K562 (cell line): ENCODE data around the gene AHCYL2. TPM values are rescaled to one million over a fixed set of nuclear protein-coding genes. Genes with fewer than 3 reads are reported as not detected.

Experiments used
- CHCHD3 ChIP-seq: fragments of 250-450 bp; sonication (Bioruptor Pico); IDR thresholded peaks from 2 replicates; pipeline ENCODE4 v2.1.2; 2022; ENCODE audit warnings: mild to moderate bottlenecking
- EP300 ChIP-seq: IDR thresholded peaks from 2 replicates; pipeline ENCODE4 v1.6.1; 2012; ENCODE audit warnings: low read length, improper control_type of control experiment
- HDGF ChIP-seq: fragments of 450-650 bp; IDR thresholded peaks from 2 replicates; pipeline ENCODE4 v1.6.1; 2016
- HNRNPK ChIP-seq: fragments of 200-400 bp; formaldehyde crosslinking; IDR thresholded peaks from one replicate; pipeline ENCODE4 v1.6.1; 2018; ENCODE audit warnings: mild to moderate bottlenecking, low read depth, low read length; ENCODE audit not compliant: poor library complexity, severe bottlenecking
- HNRNPLL ChIP-seq: fragments of 200-400 bp; formaldehyde crosslinking; IDR thresholded peaks from 2 replicates; pipeline ENCODE4 v1.6.1; 2017; ENCODE audit warnings: low read length, low read depth, mild to moderate bottlenecking; ENCODE audit not compliant: poor library complexity, severe bottlenecking
- MAFF ChIP-seq: IDR thresholded peaks from 2 replicates; pipeline ENCODE4 v1.6.1; 2012; ENCODE audit warnings: low read length, improper control_type of control experiment
- MEF2A ChIP-seq: IDR thresholded peaks from 2 replicates; pipeline ENCODE4 v1.6.1; 2011; ENCODE audit warnings: low read depth, mild to moderate bottlenecking, low read length, moderate library complexity; ENCODE audit not compliant: control insufficient read depth
- NFATC3 ChIP-seq: fragments of 450-650 bp; IDR thresholded peaks from 2 replicates; pipeline ENCODE4 v1.6.1; 2017; ENCODE audit warnings: mild to moderate bottlenecking
- PYGO2 ChIP-seq: fragments of 450-650 bp; IDR thresholded peaks from 2 replicates; pipeline ENCODE4 v1.6.1; 2016; ENCODE audit warnings: mild to moderate bottlenecking, missing genetic modification characterization, moderate library complexity, missing compliant biosample characterization
- SRSF7 ChIP-seq: fragments of 200-400 bp; formaldehyde crosslinking; optimal IDR thresholded peaks from 2 replicates; pipeline ENCODE3; 2017; ENCODE audit warnings: mild to moderate bottlenecking, low read depth, low read length
- STAT5A ChIP-seq: IDR thresholded peaks from 2 replicates; pipeline ENCODE4 v1.6.1; 2012; ENCODE audit warnings: low read length, inconsistent platforms, borderline replicate concordance
- ZNF133 ChIP-seq: fragments of 250-450 bp; sonication (Bioruptor Pico); IDR thresholded peaks from 2 replicates; pipeline ENCODE4 v1.4.0; 2020; ENCODE audit warnings: mild to moderate bottlenecking
- polyA plus RNA-seq, 8 experiments: library from polyadenylated mRNA; depleted of rRNA in 4 of 8; stranded (reverse) in 5 of 8; unstranded in 3 of 8; fragments of >200 nt; fragmentation: Nextera tagmentation in 2 of 8; fragmentation: Illumina TruSeq in 1 of 8; extraction: Ambion mirVana in 2 of 8; extraction: Trizol in 1 of 8; gene quantifications; 2 replicates each; pipeline versions ENCODE4 v1.2.1 to v1.2.3, GENCODE V29; 2011 to 2014; ENCODE audit warnings: inconsistent platforms in 1 of 8, missing spikeins in 1 of 8
- total RNA-seq, 7 experiments: library from RNA; depleted of rRNA in 6 of 7; stranded (reverse); fragments of >200 nt in 6 of 7; fragmentation: Illumina TruSeq in 2 of 7; extraction: Trizol in 2 of 7; gene quantifications; 2 replicates each; pipeline versions ENCODE4 v1.2.1 to v1.2.3, GENCODE V29; 2011 to 2021; ENCODE audit warnings: low replicate concordance in 1 of 7
- TF ChIP-seq, protein P1 (sequence below), 2 experiments: fragments of 450-650 bp; conservative IDR thresholded peaks; 2 replicates each; pipeline ENCODE4 v1.6.1; 2017; ENCODE audit warnings: mild to moderate bottlenecking in 2 of 2, moderate library complexity in 2 of 2
- TF ChIP-seq, protein P2 (sequence below): fragments of 200-400 bp; formaldehyde crosslinking; IDR thresholded peaks from 2 replicates; pipeline ENCODE4 v1.6.1; 2017; ENCODE audit warnings: mild to moderate bottlenecking, low read depth, low read length, moderate library complexity
- TF ChIP-seq, protein P3 (sequence below): fragments of 450-650 bp; IDR thresholded peaks from one replicate; pipeline ENCODE4 v1.6.1; 2018; ENCODE audit warnings: mild to moderate bottlenecking, moderate library complexity; ENCODE audit not compliant: partially characterized antibody
- TF ChIP-seq, protein P4 (sequence below): sonication (generic); formaldehyde crosslinking; IDR thresholded peaks from 2 replicates; pipeline ENCODE4 v1.8.1; 2023; ENCODE audit warnings: mild to moderate bottlenecking, missing genetic modification reagents

Gene AHCYL2
- total and polyA plus RNA-seq, 9 of the 15 experiments (the other 6 are each of a cell fraction or from before 2014, with no cell fraction given): 0.93 to 10.5 (median 5.2) TPM

DNA sequence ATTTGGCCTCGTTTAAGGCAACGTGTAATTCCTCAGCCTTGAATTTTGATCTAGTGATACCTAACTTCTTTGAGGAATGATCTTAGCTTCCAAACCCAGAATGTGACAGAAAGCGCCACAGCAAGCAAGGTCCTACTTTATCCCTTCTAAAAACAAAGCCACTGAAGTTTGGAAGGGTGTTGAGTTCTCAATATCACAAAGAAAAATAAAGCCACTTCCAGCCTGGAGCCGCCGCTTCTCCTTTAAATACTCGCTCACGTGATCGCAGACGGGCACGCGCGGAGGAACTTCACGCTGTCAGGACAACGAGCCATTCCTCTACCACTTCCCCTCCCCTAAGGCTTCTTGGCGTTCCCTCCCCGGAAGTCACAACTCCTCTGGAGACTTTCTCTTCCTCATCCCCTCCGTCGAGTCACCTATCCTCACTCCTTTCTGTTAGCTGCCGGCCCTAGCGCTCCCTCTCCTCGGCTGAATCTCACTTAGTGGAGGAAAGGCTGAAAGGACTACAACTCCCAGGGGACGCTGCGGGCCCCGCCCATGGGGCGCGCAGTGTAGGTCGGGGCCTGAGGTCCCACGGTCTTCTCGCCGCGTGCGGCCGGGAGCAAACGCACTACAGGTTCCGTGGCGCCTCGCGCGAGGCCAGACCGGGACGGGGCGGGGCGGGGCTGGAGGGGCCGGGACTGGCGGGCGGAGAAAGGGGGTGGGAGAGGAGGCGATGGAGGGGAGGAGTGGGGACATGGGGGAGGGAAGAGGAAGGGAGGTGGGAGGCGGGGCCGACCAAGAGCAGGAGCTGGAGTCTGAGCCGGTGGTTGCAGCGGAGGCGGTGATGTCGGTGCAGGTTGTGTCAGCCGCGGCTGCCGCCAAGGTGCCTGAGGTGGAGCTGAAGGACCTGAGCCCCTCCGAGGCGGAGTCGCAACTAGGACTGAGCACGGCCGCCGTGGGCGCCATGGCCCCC, at the start of gene AHCYL2 (continued):
- TF ChIP-seq ZNF133 (CRISPR knock-in tag): no peak
- TF ChIP-seq, protein P1, sequence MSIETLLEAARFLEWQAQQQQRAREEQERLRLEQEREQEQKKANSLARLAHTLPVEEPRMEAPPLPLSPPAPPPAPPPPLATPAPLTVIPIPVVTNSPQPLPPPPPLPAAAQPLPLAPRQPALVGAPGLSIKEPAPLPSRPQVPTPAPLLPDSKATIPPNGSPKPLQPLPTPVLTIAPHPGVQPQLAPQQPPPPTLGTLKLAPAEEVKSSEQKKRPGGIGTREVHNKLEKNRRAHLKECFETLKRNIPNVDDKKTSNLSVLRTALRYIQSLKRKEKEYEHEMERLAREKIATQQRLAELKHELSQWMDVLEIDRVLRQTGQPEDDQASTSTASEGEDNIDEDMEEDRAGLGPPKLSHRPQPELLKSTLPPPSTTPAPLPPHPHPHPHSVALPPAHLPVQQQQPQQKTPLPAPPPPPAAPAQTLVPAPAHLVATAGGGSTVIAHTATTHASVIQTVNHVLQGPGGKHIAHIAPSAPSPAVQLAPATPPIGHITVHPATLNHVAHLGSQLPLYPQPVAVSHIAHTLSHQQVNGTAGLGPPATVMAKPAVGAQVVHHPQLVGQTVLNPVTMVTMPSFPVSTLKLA (conservative IDR thresholded peaks at IDR 0.05): peak; percentile 96 to 98
- TF ChIP-seq, protein P2, sequence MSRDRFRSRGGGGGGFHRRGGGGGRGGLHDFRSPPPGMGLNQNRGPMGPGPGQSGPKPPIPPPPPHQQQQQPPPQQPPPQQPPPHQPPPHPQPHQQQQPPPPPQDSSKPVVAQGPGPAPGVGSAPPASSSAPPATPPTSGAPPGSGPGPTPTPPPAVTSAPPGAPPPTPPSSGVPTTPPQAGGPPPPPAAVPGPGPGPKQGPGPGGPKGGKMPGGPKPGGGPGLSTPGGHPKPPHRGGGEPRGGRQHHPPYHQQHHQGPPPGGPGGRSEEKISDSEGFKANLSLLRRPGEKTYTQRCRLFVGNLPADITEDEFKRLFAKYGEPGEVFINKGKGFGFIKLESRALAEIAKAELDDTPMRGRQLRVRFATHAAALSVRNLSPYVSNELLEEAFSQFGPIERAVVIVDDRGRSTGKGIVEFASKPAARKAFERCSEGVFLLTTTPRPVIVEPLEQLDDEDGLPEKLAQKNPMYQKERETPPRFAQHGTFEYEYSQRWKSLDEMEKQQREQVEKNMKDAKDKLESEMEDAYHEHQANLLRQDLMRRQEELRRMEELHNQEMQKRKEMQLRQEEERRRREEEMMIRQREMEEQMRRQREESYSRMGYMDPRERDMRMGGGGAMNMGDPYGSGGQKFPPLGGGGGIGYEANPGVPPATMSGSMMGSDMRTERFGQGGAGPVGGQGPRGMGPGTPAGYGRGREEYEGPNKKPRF: no peak
- TF ChIP-seq SRSF7: no peak
- TF ChIP-seq HDGF: no peak; the same call in 1 of the 2 replicates
- no peak for TF ChIP-seq MEF2A
- TF ChIP-seq STAT5A: peak; percentile 27; the same call in 1 of the 2 replicates
- no peak for TF ChIP-seq PYGO2
- TF ChIP-seq EP300: no peak; the same call in 1 of the 2 replicates
- no peak; the same call in 1 of the 2 replicates for TF ChIP-seq NFATC3
- TF ChIP-seq, protein P3, sequence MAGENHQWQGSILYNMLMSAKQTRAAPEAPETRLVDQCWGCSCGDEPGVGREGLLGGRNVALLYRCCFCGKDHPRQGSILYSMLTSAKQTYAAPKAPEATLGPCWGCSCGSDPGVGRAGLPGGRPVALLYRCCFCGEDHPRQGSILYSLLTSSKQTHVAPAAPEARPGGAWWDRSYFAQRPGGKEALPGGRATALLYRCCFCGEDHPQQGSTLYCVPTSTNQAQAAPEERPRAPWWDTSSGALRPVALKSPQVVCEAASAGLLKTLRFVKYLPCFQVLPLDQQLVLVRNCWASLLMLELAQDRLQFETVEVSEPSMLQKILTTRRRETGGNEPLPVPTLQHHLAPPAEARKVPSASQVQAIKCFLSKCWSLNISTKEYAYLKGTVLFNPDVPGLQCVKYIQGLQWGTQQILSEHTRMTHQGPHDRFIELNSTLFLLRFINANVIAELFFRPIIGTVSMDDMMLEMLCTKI: no peak
- TF ChIP-seq MAFF: no peak
- TF ChIP-seq, protein P4, sequence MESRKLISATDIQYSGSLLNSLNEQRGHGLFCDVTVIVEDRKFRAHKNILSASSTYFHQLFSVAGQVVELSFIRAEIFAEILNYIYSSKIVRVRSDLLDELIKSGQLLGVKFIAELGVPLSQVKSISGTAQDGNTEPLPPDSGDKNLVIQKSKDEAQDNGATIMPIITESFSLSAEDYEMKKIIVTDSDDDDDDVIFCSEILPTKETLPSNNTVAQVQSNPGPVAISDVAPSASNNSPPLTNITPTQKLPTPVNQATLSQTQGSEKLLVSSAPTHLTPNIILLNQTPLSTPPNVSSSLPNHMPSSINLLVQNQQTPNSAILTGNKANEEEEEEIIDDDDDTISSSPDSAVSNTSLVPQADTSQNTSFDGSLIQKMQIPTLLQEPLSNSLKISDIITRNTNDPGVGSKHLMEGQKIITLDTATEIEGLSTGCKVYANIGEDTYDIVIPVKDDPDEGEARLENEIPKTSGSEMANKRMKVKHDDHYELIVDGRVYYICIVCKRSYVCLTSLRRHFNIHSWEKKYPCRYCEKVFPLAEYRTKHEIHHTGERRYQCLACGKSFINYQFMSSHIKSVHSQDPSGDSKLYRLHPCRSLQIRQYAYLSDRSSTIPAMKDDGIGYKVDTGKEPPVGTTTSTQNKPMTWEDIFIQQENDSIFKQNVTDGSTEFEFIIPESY: peak; percentile 75
- TF ChIP-seq HNRNPK: no peak
- peak; percentile 85 for TF ChIP-seq HNRNPLL
- TF ChIP-seq CHCHD3 (CRISPR knock-in tag): no peak
